Measurements from ENCODE around the gene FGF22. TPM values are rescaled to one million over a fixed set of nuclear protein-coding genes. Genes with fewer than 3 reads are reported as not detected.

FGF22 gene
- total RNA-seq, 1 donor from 2014 or later: 0.07 TPM

- DNase-seq (ENCODE audit: low read depth, low spot score): no peak
Measured at GRCh38 chr19:643736-644135, 4.1 kb downstream of the FGF22 start.

- no peak for DNase-seq (ENCODE audit: low read depth, low spot score)
Measured at GRCh38 chr19:644363-644762, 4.7 kb downstream of the FGF22 start.

- no peak for DNase-seq (ENCODE audit: low read depth, low spot score)
Measured at GRCh38 chr19:644789-645188, 5.1 kb downstream of the FGF22 start.

GRCh38 chr19:645912-646778 is 6.5 kb downstream of the FGF22 start:
- DNase-seq (ENCODE audit: low read depth, low spot score): no peak

- no peak for DNase-seq (ENCODE audit: low read depth, low spot score)
Measured at GRCh38 chr19:646779-647565, 7.3 kb downstream of the FGF22 start.

GRCh38 chr19:647566-648284 is 8.0 kb downstream of the FGF22 start:
- DNase-seq (ENCODE audit: low read depth, low spot score): no peak

- no peak for DNase-seq (ENCODE audit: low read depth, low spot score)
Measured at GRCh38 chr19:648305-648704, 8.6 kb downstream of the FGF22 start.

- DNase-seq (ENCODE audit: low read depth, low spot score): no peak
Measured at GRCh38 chr19:648904-649801, 9.5 kb downstream of the FGF22 start.

GRCh38 chr19:650121-650520 is 10.4 kb downstream of the FGF22 start:
- no peak for DNase-seq (ENCODE audit: low read depth, low spot score)

- DNase-seq (ENCODE audit: low read depth, low spot score): no peak
Measured at GRCh38 chr19:651114-651818, 11.6 kb downstream of the FGF22 start.

- no peak for DNase-seq (ENCODE audit: low read depth, low spot score)
Measured at GRCh38 chr19:651991-652390, 12.3 kb downstream of the FGF22 start.

GRCh38 chr19:652467-653389 is 13.0 kb downstream of the FGF22 start:
- DNase-seq (ENCODE audit: low read depth, low spot score): no peak

- no peak for DNase-seq (ENCODE audit: low read depth, low spot score)
Measured at GRCh38 chr19:653425-653824, 13.7 kb downstream of the FGF22 start.

- no peak for DNase-seq (ENCODE audit: low read depth, low spot score)
Measured at GRCh38 chr19:655691-656090, 16.0 kb downstream of the FGF22 start.

GRCh38 chr19:656751-657559 is 17.3 kb downstream of the FGF22 start:
- no peak for DNase-seq (ENCODE audit: low read depth, low spot score)

GRCh38 chr19:657611-658010 is 17.9 kb downstream of the FGF22 start:
- no peak for DNase-seq (ENCODE audit: low read depth, low spot score)

- DNase-seq (ENCODE audit: low read depth, low spot score): no peak
Measured at GRCh38 chr19:658059-658839, 18.6 kb downstream of the FGF22 start.
